GM21737 (cell line): ENCODE data around the gene ENPP6.
"Not testable (repeated sequence)": the region's sequence is repeated elsewhere in the genome, so short reads cannot be mapped to it uniquely, and the experiment has no call there.

Experiments used
- ATAC-seq: cut with Tn5 transposase; IDR thresholded peaks from one replicate; pipeline ENCODE4 v1.9.1; 2021; ENCODE audit warnings: mild to moderate bottlenecking, moderate library complexity; ENCODE audit not compliant: unreplicated experiment

ENPP6 gene

DNA sequence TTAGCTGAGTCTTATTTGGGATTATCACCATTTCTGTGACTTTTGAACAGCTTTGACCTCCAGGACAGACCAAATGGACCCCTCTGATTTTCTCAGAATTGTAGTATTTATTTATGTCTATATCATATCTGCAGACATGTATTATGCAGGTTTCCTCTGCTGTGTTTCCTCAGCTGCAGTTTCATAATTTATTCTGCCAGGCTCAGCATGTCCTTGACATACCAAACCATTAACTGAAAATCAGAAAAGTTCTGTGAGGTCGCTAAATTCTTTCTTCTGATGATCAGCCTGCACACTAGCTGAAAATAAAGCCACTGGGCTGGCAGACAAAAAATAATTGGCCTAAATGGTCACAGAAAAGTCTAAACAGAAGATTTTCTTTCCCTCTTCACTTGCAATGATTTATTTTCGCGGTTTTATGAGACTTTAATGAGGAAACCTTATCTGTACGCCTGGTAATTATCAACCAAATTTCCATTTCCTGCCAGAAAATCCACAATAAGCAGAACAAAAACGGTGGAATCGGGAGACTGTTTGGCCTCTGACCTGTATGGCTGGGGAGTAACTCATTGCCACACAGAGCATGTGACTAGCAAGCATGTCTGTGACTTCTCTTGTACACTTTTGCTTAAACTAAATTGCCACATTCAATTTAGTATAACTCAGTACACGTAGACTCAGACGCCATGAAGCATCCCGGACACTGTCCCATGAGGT is 150.9 kb downstream of the ENPP6 start:
- ATAC-seq = no peak

DNA sequence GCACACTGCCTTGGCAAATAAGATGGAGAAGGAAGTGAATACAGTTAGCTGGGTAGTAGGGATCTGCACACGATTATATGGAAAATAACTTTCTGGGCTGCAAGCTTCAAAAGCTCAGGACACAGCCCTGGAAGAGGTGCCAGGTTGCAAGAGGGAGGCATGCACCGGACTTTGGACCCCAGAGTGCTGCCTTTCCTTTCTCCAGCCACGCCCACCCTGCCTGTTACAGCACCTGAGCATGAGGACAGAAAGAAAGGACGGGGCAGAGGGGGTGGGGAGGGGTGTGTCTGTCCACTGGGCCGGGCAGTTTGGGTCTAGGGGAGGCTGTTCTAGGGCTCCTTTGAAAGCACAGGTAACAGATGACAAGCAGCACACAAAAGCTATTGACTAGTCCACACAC is 152.8 kb downstream of the ENPP6 start:
- ATAC-seq = no peak

GRCh38 chr4:184062769-184063168 is 154.9 kb downstream of the ENPP6 start:
- no peak for ATAC-seq

- no peak for ATAC-seq
Measured at GRCh38 chr4:184061582-184061981, 156.1 kb downstream of the ENPP6 start.

DNA sequence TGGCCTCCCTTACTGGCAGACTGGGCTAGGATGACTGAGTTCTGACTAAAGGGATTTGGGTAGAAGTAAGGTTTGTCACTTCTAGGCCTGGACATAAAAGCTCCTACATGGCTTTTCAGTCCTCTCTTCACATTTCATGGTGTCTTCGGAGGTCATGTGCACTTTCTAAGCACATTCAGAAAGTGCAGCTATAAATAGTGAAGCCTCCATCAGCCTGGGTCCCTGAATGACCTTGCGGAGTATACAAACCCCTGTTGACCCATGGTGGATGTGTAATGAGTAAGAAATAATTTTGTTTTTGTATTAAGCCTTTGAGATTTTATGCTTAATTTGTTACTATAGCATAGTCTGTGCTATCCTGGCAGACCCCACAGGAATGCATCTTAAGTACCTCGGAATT is 158.6 kb downstream of the ENPP6 start:
- ATAC-seq = no peak

- no peak for ATAC-seq
Measured at GRCh38 chr4:184058026-184058425, 159.6 kb downstream of the ENPP6 start.

GRCh38 chr4:184056877-184057276 is 160.8 kb downstream of the ENPP6 start:
- ATAC-seq = no peak

DNA sequence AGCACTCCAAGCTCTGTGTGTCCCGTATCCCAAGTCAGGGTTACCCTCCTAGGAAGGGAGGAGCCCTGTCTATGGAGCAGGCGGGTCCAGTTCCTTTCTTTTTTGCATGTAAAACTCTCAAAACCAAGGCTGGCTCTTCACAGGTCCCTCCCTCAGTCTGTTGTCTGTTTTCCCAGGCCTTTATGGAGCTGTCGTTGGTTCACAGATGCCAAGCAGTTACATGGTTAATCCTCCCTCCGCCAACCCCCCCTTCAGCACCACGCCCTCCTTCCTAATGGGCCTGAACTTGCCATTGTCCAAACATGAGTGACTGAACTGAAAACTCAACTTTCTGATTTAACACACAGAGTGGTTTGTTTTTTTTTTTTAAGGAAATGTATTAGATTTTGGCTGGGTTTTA is 164.2 kb downstream of the ENPP6 start:
- no peak for ATAC-seq

- ATAC-seq = no peak
Measured at GRCh38 chr4:184052616-184053015, 165.1 kb downstream of the ENPP6 start.

- ATAC-seq = not testable (repeated sequence)
Measured at GRCh38 chr4:184051262-184051661, 166.4 kb downstream of the ENPP6 start.

- no peak for ATAC-seq
Measured at GRCh38 chr4:184046148-184046547, 171.5 kb downstream of the ENPP6 start.

DNA sequence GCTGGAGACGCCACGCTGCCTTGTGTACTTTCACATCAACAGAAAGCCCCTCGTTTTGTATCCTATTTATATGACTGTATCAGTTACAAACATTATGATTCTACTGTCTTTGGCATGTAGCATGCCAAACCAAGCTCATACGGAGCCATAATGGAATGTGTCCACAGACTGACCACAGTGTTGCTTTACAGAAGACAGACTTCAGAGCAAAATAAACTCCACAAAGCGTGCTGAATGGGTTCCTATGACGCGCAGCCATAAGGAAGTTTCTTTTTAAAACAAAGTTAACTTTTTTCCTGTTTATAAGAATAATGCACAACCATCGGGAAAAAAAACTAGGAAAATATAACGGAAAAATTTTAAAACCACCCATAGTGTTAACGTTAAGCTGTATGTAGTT is 176.5 kb downstream of the ENPP6 start:
- no peak for ATAC-seq

- no peak for ATAC-seq
Measured at GRCh38 chr4:184039963-184040383, 177.7 kb downstream of the ENPP6 start.
